NCI-H1417 treated with DMSO at 0.1 percent for 48 hours (cell line): ENCODE data around the gene KCNMA1.
"Not testable (repeated sequence)": the region's sequence is repeated elsewhere in the genome, so short reads cannot be mapped to it uniquely, and the experiment has no call there.

Source experiments
- DNase-seq: peaks from one replicate; lab custom pipeline; 2025; lab: John Stamatoyannopoulos, UW

Gene KCNMA1

DNA sequence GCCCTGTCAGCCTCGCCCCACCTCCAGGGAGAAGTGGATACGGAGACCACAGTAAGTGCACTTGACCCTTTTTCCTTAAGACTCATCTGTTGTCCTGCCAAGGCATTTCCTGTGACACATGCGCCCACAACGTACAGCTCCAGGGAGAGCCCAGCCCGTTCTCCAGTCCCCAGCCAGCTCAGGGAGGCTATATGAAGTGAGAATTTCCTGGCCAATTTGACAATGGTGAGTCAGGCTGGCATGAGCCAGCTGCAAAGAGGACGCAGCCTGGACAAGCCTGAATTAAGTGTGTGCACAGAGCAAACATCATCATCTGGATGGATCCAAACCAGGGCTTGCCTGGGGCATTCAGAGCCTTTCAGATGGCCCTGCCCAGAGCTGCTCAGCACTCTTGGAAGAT lies 244.8 kb downstream of the KCNMA1 start:
- DNase-seq, result no peak

DNA sequence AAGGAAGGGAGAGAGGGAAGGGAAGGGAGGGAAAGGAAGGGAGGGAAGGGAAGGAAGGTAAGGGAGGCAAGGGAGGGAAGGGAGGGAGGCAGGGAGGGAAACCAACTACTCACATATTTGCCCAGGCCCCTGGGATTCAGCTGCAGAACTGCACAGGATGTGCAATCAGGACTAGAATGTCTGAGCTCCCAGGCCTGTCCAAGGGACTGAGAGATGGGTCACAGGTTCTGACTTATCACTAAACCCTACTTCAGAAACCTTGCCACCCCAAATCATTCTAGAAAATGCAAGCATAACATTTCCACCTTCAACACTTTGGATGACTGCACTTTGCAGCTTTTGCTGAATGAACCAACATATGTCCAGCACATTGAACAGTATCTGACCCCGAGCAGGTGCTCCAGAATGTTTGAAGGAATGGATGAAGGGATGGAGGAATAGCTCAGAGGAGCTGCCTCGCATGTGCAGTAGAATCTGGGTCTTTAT lies 245.3 kb downstream of the KCNMA1 start:
- no peak for DNase-seq

DNA sequence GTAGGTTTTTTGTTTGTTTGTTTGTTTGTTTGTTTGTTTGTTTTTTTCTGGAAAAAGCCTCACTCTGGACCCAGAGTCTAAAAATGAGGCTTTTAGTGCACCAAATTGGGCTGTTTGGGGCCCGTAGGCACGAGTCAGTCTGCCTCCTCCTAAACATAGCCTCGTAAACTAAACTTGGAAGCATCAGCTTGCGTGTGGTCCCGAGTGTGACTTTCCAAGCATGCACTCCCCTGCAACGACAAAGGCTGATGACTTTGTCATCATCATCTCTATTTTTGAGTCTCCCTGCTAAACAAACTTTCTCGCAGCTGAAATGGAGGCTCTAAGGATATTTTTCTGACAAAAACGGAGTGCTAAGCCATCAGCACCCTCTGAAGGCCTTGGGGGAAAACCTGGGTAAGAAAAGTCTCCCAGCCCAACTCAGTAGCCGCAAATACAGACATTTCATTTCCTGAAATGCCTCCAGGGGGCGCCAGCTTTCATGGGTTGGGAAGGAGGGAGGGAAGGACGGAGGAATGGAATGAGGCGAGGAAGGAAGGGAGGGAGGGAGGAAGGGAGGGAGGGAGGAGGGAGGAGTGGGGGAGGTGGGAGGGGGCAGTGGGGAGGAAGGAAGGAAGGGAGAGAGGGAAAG lies 245.9 kb downstream of the KCNMA1 start:
- DNase-seq, result no peak

DNA sequence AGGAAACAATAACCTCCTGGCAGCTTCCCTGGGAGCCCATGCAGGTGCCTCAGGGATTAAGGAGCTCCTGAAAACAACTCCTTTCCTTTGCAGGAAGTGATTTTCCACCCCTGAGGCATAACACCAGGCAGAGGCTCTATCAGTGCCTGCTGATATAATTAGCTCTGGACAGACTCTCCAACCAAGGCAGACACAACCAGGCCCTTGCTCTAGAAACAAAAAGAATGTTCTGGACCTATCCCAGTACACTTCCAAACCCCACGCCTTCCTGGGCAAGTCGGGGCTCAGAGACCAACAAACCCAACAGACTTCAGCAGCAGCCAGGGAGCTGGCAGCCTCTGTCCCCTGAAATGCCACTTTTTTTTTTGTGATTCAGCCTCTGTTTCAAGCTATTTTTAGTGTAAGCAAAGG lies 247.1 kb downstream of the KCNMA1 start:
- DNase-seq, result no peak

DNA sequence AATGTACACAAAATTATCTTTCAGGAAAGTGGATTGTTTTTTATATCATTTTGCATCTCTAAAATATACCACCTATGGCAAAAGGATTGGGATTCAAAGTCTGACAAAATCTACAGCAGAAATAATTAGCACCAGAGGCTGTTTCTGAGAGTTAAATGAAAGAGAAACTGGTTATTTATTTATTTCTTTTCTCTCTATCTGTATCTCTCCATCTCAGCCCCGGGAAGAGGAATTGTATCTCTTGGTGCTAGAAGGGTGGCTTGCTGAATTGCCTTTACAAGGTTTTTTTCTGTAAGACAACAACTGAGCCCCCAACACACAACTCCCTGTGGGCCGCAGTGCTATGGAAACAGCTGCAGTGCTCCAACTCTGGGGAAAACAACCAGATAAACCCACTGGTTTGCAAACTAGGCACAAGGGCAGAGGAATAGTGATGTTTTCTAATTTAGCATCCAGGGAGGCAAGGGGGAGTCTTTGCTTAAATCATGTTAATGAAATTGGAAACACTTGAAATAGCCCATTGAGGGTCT lies 249.0 kb downstream of the KCNMA1 start:
- no peak for DNase-seq

DNA sequence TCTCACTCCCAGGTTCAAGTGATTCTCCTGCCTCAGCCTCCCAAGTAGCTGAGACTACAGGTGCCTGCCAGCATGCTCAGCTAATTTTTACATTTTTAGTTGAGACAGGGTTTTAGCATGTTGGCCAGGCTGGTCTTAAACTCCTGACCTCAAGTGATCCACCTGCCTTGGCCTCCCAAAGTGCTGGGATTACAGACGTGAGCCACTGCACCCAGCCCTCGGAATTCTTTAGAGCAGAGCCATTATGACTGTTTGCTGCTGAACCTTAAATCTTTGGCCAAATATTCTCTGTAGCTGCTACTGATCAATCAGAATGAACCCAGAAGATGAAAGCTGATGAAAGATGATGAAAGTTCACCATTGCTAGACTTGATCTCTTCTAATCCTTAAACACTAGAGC lies 249.9 kb downstream of the KCNMA1 start:
- not testable (repeated sequence) for DNase-seq

DNA sequence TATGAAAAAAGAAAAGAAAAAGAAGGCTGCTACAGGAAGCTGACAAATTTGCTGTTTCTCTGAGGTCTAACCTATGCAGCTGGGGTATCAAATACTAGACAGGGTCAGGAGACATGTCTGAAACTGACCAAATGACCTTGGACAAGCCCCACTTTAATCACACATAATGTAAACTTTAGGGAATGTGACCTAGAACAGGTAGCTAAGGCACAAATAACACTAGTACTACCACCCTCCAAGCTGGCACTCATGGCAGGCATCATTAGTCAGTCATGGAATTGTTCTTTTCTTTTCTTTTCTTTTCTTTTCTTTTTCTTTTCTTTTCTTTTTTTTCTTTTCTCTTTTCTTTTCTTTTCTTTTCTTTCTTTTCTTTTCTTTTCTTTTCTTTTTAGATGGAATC lies 250.4 kb downstream of the KCNMA1 start:
- no peak for DNase-seq

DNA sequence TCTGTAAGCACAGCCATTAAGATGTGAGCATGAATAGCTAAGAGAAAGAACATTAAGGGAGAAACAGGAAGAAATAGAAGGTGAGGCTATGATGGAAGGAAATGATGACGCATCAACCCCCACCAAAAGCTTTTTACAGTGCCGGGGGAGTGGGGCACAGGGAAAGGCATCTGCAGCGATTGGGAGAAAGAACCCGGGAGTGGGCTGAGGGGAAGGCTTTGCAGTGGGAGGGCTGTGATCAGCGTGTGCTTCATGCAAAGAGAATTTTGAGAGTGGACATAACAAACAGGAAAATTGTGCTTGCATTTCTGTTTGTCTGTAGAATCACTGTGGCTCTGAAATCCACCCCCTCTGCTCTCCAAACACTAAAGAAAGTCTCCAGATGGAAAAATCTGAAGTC lies 250.8 kb downstream of the KCNMA1 start:
- no peak for DNase-seq

DNA sequence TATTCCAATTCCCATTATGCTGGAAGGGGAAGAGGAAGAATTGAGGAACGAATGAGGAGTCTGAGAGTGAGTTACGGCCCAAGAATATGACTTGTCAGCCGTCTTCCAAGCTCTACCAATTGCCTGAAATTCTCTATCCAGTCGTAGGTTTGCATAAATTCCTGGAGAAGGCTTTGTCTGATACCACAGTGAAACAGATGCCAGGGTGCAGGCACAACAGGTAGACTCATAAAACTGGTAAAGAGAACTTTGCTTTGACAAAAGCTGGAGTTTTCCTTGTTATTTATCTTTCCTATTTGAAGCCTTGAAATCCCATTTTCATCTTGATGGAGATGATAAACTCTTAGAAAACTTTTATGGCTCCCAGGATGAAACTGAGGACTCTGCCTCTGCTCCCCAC lies 251.2 kb downstream of the KCNMA1 start:
- DNase-seq, result no peak

DNA sequence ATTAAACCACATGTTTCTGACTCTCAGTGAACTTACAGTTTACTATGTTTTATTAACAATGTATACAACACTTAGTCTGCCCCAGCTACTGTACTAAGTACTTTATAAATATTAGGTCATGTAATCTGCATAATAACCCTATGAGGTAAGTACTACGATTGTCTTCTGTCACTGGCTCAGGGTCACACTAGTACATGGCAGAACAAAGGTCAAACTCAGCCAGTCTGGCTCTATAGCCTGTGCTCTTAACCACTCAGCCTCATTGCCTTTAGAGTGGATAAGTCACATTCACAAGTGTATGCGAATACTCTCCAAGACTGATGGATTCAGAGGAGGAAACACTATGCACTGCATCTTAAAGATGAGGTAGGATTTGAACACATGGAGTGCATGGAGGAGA lies 252.3 kb downstream of the KCNMA1 start:
- DNase-seq, result no peak

DNA sequence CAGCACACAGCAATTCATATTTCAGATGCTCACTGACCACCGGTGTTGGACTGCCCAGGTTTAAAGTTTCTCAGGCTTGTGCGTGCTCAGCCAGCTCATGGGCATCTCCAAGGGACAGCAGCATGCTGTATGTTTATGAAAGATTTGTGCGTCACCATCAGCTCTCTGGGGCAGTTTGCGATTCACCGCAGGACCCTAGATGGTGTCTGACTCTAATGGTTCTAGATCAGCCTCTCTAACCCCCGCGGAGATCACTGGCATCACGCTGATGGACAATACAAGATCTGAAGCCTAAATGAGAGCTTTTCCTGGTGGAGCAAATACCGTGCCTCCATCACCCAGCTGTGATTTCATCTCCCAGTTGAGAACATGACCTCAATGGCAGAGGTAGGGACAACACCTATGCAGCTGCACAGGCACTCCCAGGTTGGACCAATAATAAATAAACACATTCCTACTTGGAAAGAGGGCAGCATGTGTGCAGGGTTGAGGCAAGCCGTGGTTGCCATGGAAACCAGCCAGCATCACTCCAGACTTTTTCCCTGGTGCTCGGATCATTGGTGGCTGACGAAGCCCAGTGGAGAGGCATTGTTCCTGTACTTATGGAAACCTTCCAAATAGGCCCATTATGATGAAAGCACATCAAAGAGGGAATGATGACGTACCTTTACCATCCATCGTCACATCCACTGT lies 253.6 kb downstream of the KCNMA1 start:
- no peak for DNase-seq

DNA sequence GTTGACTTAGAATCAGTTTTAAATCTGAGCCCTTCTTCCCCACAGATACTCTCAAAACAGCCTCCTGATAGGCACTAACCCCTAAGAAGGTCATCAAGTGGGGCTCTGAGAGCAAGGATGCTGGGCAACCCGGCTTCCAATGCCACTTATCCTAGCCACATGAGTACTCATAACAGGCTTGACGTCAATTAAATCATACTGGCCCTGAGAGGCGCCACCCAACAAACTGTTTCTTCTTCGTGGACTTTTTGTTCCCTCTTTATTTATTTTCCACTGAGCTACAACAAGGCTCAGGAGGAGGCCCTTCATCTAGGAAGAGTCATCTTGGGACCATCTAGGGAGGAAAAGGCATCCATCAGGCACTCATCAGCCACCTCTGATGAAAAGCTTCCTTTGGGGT lies 255.9 kb downstream of the KCNMA1 start:
- no peak for DNase-seq

DNA sequence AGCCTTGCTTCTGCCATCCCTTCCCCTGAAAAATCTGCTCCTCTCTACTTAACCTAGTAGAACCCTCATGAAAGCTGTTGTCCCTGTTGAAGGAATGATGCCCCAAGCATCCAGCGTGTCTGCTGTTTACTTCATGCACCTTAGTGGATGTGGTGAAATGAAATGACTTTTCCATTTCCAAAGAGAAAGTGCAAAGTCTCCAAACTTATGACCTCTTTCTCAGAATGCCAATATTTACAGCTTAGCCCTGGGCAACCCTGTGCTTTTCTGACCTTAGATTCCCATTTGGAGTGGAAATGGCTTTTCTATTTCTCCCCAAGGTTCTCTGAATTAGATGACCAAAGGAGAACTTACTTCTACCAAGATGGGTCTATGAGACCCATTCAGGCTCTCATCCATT lies 256.9 kb downstream of the KCNMA1 start:
- DNase-seq, result no peak

DNA sequence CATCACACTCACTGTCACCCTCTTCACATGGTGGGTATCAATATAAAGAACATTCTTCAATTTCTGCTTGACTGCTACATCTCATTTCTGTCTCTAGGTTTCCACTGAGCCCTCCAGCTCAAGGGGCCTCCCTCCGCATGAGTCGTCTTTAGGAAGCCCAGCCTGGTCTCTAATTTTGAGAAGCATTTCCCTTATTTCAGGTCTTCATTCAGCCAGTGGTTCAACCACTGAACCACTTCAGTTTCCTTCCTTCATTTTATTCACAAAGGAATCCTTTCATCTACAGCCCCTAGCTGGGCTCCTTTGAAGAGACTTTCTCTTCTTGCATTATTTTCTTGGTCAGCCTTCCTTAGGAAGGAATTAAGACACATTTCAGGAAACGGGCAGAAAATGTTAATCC lies 257.4 kb downstream of the KCNMA1 start:
- no peak for DNase-seq

DNA sequence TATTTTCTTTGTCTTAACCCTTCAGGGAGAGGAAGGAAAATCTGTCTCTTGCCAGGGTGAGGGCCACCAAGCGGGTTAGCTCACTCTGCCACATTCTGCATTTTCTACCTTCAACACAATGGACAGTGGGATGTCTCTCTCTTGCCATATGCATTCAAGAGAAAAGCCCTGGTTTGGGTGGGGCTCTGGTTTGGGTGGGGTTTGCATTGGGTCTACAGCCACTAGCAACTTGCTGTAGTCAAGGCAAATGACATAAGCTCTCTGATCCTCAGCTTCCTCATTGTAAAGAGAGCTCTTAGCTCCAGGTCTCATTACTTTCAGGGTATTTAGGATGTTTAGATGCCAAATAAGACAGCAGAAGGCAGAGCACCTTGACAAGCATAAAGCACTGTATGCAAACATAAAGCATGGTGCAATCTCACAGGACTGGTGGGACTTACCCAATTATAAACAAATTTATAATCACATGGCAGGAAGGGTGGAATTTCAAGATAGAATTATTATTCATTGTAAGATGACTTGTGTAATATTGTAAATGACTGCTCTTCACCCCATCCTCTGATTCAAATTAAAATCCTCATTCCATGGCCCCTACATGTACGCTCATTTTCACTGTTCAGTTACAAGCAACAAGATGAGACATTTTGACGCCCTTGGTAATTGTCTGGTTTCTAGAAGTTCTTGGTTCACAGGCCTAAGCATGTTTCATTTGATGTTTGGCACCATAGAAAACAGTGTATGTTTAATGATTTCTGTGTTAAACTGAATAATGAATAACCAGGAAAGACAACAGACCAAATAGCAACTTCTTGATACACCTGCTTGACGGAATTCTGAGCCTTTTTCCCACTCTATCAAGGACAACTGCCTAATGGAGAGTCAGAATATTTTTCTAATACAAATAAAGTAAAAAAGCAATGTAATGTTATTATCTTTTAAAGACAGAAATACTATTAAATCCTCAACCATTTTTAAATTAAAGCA lies 258.9 kb downstream of the KCNMA1 start:
- DNase-seq, result no peak

DNA sequence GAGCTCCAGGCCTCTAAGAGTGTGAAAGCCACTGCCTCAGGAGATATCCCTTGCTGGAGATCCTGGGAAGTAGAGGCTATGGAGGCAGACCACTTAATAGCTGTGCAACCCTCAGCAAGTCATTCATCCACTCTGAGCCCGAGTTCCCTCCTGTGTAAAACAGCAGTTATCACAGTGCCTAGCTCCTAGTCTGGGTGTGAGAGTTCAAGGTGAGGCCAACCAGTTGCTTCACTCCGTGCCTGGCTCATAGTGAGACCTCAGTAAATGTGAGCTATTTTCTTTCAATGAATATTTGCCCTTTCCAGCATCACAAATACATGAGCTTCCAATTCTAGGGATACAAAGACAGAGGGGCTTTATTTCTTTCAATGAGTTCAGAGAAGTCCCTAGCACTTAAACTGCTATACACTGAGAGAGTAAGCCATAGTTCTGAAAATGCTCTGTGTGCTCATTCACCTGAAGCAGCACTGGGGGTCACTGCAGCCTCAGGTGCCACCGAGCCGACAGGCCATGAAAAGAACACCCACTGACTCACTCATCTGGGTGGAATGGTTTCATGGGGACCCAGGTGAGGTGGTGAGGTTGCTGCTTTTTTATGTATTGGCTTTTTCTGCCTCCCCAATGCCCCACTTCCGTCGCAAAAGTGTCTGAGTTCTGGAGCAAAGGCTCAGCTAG lies 259.8 kb downstream of the KCNMA1 start:
- no peak for DNase-seq

DNA sequence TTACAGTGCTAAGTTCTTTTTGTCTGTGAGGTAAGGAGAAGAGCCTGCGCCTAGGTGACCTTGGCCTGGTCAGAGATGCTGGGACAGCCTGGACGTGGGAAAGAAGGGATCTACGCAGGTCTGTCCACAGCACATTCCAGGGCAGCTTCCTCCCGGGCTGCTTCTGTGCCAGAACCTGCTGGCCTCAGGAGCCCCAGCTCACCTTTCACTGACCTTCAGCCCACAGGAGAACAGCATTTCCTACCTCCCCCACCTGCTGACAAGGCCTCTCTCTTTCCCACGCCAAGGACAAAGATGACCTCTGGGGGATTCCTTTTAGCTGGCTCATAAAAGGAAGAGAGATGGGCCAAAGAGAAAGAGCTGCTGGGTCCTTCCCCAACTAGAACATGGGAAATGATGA lies 260.6 kb downstream of the KCNMA1 start:
- no peak for DNase-seq

DNA sequence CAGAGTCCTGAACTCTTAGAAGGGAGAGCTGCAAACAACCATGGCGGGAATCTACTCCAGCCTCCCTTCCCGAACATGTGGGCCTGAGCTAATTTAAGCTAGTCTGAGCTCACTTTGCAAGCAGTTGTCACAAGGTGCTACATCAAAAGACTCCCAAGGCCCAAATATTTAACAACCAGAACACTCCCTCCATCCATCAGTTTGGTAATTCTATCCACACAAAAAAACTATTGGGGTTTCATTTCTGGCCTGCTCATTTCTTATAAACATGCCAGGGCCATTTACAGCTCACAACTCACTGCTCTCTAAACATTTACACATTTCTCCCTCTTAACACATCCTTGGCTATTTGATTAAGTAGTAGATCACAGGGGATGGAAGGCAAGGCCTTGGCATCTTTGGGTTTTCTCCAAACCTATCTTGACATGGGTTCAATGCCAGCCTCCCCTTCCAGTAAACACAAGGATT lies 263.4 kb downstream of the KCNMA1 start:
- DNase-seq, result no peak

DNA sequence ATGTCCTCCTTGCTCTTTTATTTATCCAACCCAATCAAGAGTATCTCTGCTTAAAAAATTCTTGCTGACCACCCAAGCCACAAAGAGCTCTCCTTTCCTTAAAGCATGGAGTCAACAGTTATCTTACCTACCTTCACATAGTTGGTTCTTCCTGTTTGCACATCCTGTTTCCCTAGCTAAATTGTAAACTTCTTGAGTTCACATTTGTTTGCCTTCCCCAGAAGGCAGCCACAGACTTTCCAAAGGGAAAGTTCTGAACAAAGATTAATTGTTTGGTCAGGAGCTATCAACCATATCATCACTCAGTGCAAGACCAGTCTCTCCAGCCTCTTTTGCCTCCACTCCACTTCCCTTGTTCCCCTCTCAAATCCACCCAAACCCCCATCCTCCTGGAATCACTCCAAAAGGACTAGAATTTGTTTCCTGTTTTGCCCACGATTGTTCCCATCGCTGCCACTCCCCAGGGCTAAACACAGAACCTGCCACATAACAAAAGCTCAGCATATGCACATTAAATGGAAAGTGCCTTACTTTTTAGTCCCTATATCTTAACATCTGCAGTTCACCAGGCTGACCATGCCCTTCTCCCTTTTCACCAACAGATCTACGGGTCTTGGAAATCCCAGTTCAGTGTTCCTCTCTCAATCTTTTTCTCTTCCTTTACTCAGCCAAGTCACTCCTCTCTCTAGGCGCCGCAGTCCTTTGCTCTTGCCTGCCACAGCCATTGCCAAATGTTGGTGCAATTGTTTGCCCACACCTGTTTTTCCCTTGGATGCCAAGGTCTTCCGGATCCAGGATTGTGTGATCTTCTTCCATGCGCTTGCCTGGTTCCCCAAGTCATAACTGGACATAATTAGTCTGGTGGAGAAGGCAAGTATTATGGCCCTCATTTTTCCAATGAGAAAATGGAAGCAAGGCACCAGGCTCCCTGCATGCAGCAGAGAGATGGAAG lies 265.5 kb downstream of the KCNMA1 start:
- no peak for DNase-seq

DNA sequence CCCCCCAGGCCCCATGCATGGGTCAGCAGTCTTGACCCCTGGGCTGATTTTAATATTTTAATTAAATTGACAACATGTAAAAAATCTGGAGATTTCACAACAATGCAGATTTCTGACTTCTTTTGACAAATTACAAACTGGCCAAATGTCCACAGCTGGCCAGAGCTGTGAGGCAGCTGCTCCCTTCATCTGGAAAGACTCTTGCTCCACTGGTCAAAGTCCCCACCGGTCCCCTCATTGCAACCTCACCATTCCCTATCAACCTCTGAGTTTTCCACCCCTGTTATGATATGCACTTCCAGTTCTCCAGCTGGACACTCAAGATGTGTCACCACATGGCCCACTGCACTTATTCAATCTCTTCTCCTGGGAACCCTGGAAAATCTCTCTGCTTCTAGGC lies 266.2 kb downstream of the KCNMA1 start:
- no peak for DNase-seq

DNA sequence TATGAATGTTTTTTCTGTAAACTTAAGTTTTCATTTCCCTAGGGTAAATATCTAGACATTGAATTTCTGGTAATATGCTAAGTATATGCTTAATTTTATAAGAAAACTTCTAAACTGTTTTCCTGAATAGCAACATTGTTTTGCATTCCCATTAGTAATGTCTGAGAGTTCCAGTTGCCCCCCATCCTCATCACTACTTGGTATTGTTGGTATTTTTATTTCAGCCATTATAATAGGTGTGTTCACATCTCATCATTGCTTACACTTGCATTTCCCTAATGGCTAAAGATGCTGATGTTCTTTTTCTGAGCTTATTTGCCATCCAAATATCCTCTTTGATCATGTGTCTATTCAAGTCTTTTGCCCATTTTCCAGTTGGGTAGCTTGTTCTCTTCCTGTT lies 269.6 kb downstream of the KCNMA1 start:
- DNase-seq, result no peak
